GM18951 (cell line): ENCODE results near the gene DENND1B.
"Not testable (repeated sequence)": the region's sequence is repeated elsewhere in the genome, so short reads cannot be mapped to it uniquely, and the experiment has no call there.

Source experiments
- POLR2A ChIP-seq: IDR thresholded peaks from 4 replicates; pipeline ENCODE4 v1.6.1; 2011; ENCODE audit warnings: mild to moderate bottlenecking; ENCODE audit not compliant: insufficient read length, insufficient read depth; ENCODE audit errors: extremely low read depth
- in situ Hi-C: fragments of 300-500 bp; cut with MboI; formaldehyde crosslinking; loops from one replicate; pipeline ENCODE4 v1.12.0; 2022; ENCODE audit warnings: low sequenced_read_pairs, mixed read lengths, inconsistent platforms; ENCODE audit not compliant: unreplicated experiment

Gene DENND1B

DNA sequence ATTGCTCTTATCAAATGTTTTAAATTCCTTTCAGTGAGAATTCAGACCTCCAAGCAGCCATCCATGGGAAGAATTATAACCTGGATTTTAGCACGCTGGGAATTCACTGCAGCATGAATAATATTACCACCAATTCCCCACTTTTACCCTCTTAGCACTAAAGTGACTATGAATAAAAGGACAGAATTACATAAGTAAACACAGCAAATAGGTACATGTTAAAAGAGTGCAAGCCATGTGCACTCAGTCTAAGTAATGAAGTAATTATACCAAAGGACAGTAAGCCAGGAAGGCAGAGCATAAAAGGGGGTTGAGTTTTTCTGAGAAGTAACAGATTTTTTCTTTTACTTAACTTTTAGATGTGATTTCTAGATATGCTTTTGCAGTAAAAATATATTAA lies 176.3 kb downstream of the DENND1B start:
- no peak for TF ChIP-seq POLR2A
- in situ Hi-C loops, result no loop called here

- no peak for TF ChIP-seq POLR2A
- in situ Hi-C loops, result no loop called here
Observed at GRCh38 chr1:197595304-197595904, 179.9 kb downstream of the DENND1B start.

DNA sequence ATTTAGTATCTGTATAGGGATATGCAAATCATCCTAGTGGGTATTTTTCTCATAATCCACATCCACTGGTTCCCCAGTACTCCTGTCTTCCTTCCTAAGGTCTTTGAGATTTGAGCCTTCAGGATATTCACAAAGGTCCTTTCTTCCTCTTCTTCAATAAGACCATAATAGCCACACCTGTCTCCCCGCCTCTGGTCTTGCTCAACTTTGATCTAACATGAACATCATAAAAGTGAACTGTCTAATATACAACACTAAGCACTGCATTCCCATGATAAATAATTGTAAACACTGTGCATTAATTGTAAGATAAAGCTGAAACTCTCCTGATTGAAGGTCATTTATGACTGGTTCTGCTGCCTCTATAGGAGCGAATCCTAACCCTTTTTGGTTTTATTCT lies 184.6 kb downstream of the DENND1B start:
- in situ Hi-C loops, result no loop called here
- TF ChIP-seq POLR2A, result no peak

- in situ Hi-C loops, result no loop called here
- no peak for TF ChIP-seq POLR2A
Observed at GRCh38 chr1:197585809-197586208, 189.5 kb downstream of the DENND1B start.

- in situ Hi-C loops, result no loop called here
Observed at GRCh38 chr1:197577580-197577979, 197.7 kb downstream of the DENND1B start.

GRCh38 chr1:197575531-197575930 lies 199.7 kb downstream of the DENND1B start:
- in situ Hi-C loops, result not testable (repeated sequence)

More at GRCh38 chr1:197577580-197577979, 197.7 kb downstream of the DENND1B start:
- no peak for TF ChIP-seq POLR2A

DNA sequence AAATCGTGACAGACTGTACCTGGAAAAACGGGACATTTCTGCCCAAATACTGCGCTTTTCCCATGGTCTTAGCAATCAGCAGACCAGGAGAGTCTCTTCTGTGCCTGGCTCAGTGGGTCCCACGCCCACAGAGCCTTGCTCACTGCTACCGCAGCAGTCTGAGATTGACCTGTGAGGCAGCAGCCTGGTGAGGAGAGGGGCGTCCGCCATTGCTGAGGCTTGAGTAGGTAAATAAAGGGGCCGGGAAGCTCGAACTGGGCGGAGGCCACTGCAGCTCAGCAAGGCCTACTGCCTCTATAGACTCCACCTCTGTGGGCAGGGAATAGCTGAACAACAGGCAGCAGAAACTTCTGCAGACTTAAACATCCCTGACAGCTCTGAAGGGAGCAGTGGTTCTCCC lies 203.1 kb downstream of the DENND1B start:
- in situ Hi-C loops, result no loop called here
- no peak for TF ChIP-seq POLR2A

GRCh38 chr1:197567442-197567841 lies 207.8 kb downstream of the DENND1B start:
- in situ Hi-C loops, result no loop called here

DNA sequence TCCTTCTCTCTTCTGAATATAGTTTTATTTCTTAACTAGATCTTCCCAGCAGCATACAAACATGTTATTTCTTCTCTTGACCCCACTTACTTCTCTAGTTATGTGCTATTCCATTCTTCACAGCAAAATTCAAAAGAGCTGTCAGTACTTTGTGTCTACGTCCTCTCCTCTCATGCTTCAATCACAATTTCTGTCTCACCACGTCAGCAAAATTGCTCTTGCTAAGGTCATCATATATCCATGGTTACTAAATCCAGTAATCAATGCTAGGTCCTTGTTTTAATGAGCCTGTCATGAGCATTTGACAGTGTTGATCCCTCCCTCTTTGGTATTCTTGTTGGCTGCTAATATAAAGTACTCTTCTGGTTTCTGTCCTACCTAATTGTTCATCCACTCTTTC lies 214.2 kb downstream of the DENND1B start:
- in situ Hi-C loops, result no loop called here
- TF ChIP-seq POLR2A, result no peak

More at GRCh38 chr1:197567442-197567841, 207.8 kb downstream of the DENND1B start:
- no peak for TF ChIP-seq POLR2A

GRCh38 chr1:197559655-197560054 lies 215.6 kb downstream of the DENND1B start:
- in situ Hi-C loops, result no loop called here
- TF ChIP-seq POLR2A, result no peak

- no peak for TF ChIP-seq POLR2A
Observed at GRCh38 chr1:197559244-197559643, 216.0 kb downstream of the DENND1B start.

GRCh38 chr1:197557302-197557701 lies 218.0 kb downstream of the DENND1B start:
- no peak for TF ChIP-seq POLR2A
- in situ Hi-C loops, result no loop called here

More at GRCh38 chr1:197559244-197559643, 216.0 kb downstream of the DENND1B start:
- in situ Hi-C loops, result no loop called here

GRCh38 chr1:197553281-197553680 lies 222.0 kb downstream of the DENND1B start:
- TF ChIP-seq POLR2A, result no peak
- in situ Hi-C loops, result no loop called here

DNA sequence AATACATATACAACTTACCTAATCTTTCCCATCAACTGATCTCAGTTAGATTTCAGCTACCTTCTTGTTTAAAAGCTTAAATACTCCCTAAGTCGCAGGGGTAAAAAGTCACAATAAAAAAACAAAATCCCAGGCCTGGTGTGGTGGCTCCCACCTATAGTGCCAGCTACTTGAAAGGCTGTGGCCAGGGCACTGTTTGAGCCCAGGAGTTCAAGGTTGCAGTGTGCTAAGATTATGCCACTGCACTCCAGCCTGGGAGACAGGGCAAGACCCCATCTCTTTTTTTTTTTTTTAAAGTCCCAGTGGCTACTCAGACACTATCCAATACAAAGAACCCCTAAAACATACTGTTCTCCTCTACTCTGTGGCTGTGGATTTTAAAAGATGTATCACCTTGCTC lies 228.3 kb downstream of the DENND1B start:
- in situ Hi-C loops, result no loop called here
- no peak for TF ChIP-seq POLR2A

- in situ Hi-C loops, result no loop called here
- TF ChIP-seq POLR2A, result no peak
Observed at GRCh38 chr1:197544553-197544952, 230.7 kb downstream of the DENND1B start.

DNA sequence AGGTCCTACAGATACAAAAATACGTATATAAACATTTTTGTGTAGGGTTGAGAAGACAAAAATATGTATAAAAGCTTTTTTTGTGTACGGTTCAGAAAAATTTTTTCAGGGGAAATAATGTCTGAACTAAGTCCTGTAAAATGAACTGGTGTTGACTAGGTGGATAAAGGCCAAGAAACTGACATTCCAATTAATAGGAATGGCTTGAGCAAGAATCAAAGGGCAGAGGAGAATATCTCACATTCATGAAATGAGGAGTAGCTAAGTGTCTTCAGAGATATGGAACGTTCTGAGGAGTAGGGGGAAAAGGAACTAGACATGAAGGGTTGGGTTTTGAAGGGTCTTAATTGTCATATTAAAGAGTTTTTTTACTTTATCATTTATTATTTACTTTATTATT lies 231.2 kb downstream of the DENND1B start:
- no peak for TF ChIP-seq POLR2A
- in situ Hi-C loops, result no loop called here
